Caco-2 (cell line): ENCODE results near the gene ZNF836. TPM values are rescaled to one million over a fixed set of nuclear protein-coding genes. Genes with fewer than 3 reads are reported as not detected.

ENCODE experiments used
- BruUV-seq: library from RNA; stranded (reverse); fragments of 400-500 nt; replicated peaks from 2 replicates; lab custom pipeline; 2021; lab: Mats Ljungman, UMichigan
- CTCF ChIA-PET: fragments of 300-600 bp; sonication (Branson Sonifier 250); formaldehyde crosslinking; loops from one replicate; lab custom pipeline; 2022; ENCODE audit warnings: antibody characterized with exemption; lab: Charles Lee
- POLR2A ChIA-PET: fragments of 300-600 bp; sonication (Branson Sonifier 250); formaldehyde crosslinking; loops from one replicate; lab custom pipeline; 2022; ENCODE audit warnings: antibody characterized with exemption; lab: Charles Lee
- DNase-seq, 2 experiments: peaks; one replicate each; pipeline versions ENCODE4 v3.0.0 to v3.0.0-alpha.2; 2020 to 2022
- H3K27me3 ChIP-seq: replicated peaks from 2 replicates; pipeline ENCODE4 v1.6.0; 2011; ENCODE audit warnings: low read length; ENCODE audit not compliant: control insufficient read depth, insufficient read depth
- H3K36me3 ChIP-seq: 2 replicates; pipeline ENCODE4 v1.5.1; 2011; ENCODE audit warnings: low read length; ENCODE audit not compliant: control insufficient read depth, insufficient read depth
- H3K4me1 ChIP-seq: fragments of 250-450 bp; sonication (Bioruptor Pico); 2 replicates; pipeline ENCODE4 v1.5.1; 2020; ENCODE audit warnings: mild to moderate bottlenecking
- H3K4me3 ChIP-seq: 2 replicates; pipeline ENCODE4 v1.5.1; 2011; ENCODE audit warnings: low read depth, mild to moderate bottlenecking, control low read depth, low read length
- H3K9me3 ChIP-seq: fragments of 250-450 bp; sonication (Bioruptor Pico); 2 replicates; pipeline ENCODE4 v1.5.1; 2020; ENCODE audit warnings: mild to moderate bottlenecking, moderate library complexity
- H3K27ac Mint-ChIP-seq: one replicate; pipeline ENCODE4 v1.8.0; 2022; ENCODE audit warnings: mixed read lengths; ENCODE audit not compliant: unreplicated experiment
- H3K27me3 Mint-ChIP-seq: one replicate; pipeline ENCODE4 v1.8.0; 2022; ENCODE audit warnings: mixed read lengths; ENCODE audit not compliant: insufficient read depth, unreplicated experiment
- H3K36me3 Mint-ChIP-seq: one replicate; pipeline ENCODE4 v1.8.0; 2022; ENCODE audit warnings: mild to moderate bottlenecking, mixed read lengths; ENCODE audit not compliant: insufficient read depth, unreplicated experiment
- H3K4me1 Mint-ChIP-seq: one replicate; pipeline ENCODE4 v1.8.0; 2022; ENCODE audit warnings: low read depth, mixed read lengths; ENCODE audit not compliant: unreplicated experiment
- H3K4me3 Mint-ChIP-seq: one replicate; pipeline ENCODE4 v1.8.0; 2022; ENCODE audit warnings: mild to moderate bottlenecking, moderate library complexity, mixed read lengths; ENCODE audit not compliant: unreplicated experiment
- H3K9me3 Mint-ChIP-seq: one replicate; pipeline ENCODE4 v1.8.0; 2022; ENCODE audit warnings: mixed read lengths; ENCODE audit not compliant: unreplicated experiment
- intact Hi-C: fragments of 100-400 bp; cut with micrococcal nuclease; formaldehyde crosslinking; loops from one replicate; pipeline ENCODE4 v1.10.0; 2022; ENCODE audit not compliant: unreplicated experiment
- total RNA-seq: library from RNA; stranded (reverse); gene quantifications from 2 replicates; pipeline ENCODE4 v1.2.3, GENCODE V29; 2022
- TF ChIP-seq, protein P1 (sequence below), 2 experiments: fragments of 200-600 bp in 1 of 2; IDR thresholded peaks; 1 replicate in 1 of 2; 2 replicates in 1 of 2; pipeline versions ENCODE4 v1.5.1 to v1.8.0; 2011 to 2022; ENCODE audit warnings: antibody characterized with exemption in 1 of 2, control low read depth in 1 of 2, inconsistent platforms in 1 of 2, low read depth in 1 of 2, low read length in 1 of 2, mild to moderate bottlenecking in 1 of 2, moderate library complexity in 1 of 2; ENCODE audit not compliant: insufficient read depth in 1 of 2, severe bottlenecking in 1 of 2, unreplicated experiment in 1 of 2

ZNF836 gene
- total RNA-seq, 1 experiment from 2014 or later, result 6.3 TPM

DNA sequence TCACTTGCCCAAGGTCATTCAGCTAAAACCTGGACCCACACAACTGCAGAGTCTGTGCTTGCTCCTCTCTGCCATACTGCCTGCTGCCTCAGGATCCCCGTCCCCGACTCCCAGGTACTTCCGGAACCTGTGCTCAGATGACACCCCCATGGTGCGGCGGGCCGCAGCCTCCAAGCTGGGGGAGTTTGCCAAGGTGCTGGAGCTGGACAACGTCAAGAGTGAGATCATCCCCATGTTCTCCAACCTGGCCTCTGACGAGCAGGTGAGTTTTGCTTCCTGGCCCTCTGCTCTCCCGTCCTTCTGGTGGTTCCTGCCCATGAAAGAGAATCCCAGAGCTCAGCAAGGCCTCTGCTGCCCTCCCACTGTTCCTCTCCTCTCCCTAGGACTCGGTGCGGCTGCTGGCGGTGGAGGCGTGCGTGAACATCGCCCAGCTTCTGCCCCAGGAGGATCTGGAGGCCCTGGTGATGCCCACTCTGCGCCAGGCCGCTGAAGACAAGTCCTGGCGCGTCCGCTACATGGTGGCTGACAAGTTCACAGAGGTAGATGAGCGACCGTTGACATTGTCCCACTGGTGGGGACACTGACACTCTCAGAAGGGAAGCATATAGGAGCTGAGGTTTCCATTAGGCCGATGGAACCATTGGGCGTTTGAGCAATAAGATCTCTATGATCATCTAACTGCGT is 41.3 kb upstream of the ZNF836 start:
- POLR2A ChIA-PET, result no interaction called here
- Mint-ChIP-seq H3K9me3 (no peaks in the 10 kb centered on the region), H3K27ac (peak overlapping the region; percentile 36), H3K4me3 (no peak overlapping the region), H3K36me3 (peaks cover 96% of the 10 kb centered on the region), H3K4me1 (peaks cover 14% of the 10 kb centered on the region), H3K27me3 (no peaks in the 10 kb centered on the region)
- H3K4me3 ChIP-seq, result no peak overlapping the region
- intact Hi-C loops, result no loop called here
- CTCF ChIA-PET, result no interaction called here
- TF ChIP-seq, protein P1, sequence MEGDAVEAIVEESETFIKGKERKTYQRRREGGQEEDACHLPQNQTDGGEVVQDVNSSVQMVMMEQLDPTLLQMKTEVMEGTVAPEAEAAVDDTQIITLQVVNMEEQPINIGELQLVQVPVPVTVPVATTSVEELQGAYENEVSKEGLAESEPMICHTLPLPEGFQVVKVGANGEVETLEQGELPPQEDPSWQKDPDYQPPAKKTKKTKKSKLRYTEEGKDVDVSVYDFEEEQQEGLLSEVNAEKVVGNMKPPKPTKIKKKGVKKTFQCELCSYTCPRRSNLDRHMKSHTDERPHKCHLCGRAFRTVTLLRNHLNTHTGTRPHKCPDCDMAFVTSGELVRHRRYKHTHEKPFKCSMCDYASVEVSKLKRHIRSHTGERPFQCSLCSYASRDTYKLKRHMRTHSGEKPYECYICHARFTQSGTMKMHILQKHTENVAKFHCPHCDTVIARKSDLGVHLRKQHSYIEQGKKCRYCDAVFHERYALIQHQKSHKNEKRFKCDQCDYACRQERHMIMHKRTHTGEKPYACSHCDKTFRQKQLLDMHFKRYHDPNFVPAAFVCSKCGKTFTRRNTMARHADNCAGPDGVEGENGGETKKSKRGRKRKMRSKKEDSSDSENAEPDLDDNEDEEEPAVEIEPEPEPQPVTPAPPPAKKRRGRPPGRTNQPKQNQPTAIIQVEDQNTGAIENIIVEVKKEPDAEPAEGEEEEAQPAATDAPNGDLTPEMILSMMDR (IDR thresholded peaks at IDR 0.05; ENCODE audit: insufficient read depth in 1 of 2, low read depth in 1 of 2, low read length in 1 of 2, severe bottlenecking in 1 of 2, unreplicated experiment in 1 of 2), result no peak
- H3K27me3 ChIP-seq, result no peaks in the 10 kb centered on the region
- peaks cover 9% of the 10 kb centered on the region for H3K4me1 ChIP-seq
- BruUV-seq, result no TSS peak
- peaks cover 13% of the 10 kb centered on the region for H3K36me3 ChIP-seq
- DNase-seq, result no peak
- no peaks in the 10 kb centered on the region for H3K9me3 ChIP-seq

- Histone ChIP-seq H3K4me1 (peaks cover 9% of the 10 kb centered on the region), H3K4me3 (no peak overlapping the region), H3K36me3 (peaks cover 13% of the 10 kb centered on the region), H3K27me3 (no peaks in the 10 kb centered on the region), H3K9me3 (no peaks in the 10 kb centered on the region)
- no TSS peak for BruUV-seq
- DNase-seq, result no peak
- ChIA-PET CTCF (no interaction called here), POLR2A (no interaction called here)
- intact Hi-C loops, result no loop called here
- Mint-ChIP-seq H3K27me3 (no peaks in the 10 kb centered on the region), H3K27ac (peak overlapping the region; percentile 36), H3K4me3 (no peak overlapping the region), H3K4me1 (peaks cover 14% of the 10 kb centered on the region), H3K36me3 (peaks cover 96% of the 10 kb centered on the region), H3K9me3 (no peaks in the 10 kb centered on the region)
- TF ChIP-seq, protein P1 (IDR thresholded peaks at IDR 0.05; ENCODE audit: insufficient read depth in 1 of 2, low read depth in 1 of 2, low read length in 1 of 2, severe bottlenecking in 1 of 2, unreplicated experiment in 1 of 2), result no peak
Observed at GRCh38 chr19:52211926-52212571, 40.6 kb upstream of the ZNF836 start.

DNA sequence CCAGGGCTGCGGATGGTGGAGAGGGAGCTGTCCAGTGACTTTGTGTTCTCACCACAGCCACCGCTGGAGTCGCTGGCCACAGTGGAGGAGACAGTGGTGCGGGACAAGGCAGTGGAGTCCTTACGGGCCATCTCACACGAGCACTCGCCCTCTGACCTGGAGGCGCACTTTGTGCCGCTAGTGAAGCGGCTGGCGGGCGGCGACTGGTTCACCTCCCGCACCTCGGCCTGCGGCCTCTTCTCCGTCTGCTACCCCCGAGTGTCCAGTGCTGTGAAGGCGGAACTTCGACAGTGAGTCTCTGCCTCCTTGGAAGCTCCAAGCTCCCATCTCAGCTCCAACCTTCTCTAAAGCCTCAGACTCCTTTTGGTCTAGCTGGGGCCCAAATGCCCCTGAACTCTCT is 39.8 kb upstream of the ZNF836 start:
- no peak overlapping the region for H3K27ac Mint-ChIP-seq
- no TSS peak for BruUV-seq
- Histone ChIP-seq H3K36me3 (peaks cover 12% of the 10 kb centered on the region), H3K9me3 (no peaks in the 10 kb centered on the region), H3K4me1 (peaks cover 9% of the 10 kb centered on the region), H3K27me3 (no peaks in the 10 kb centered on the region), H3K4me3 (no peak overlapping the region)
- H3K36me3 Mint-ChIP-seq, result peaks cover 96% of the 10 kb centered on the region
- H3K4me3 Mint-ChIP-seq, result no peak overlapping the region
- H3K9me3 Mint-ChIP-seq, result no peaks in the 10 kb centered on the region
- CTCF ChIA-PET, result no interaction called here
- peaks cover 14% of the 10 kb centered on the region for H3K4me1 Mint-ChIP-seq
- H3K27me3 Mint-ChIP-seq, result no peaks in the 10 kb centered on the region
- intact Hi-C loops, result no loop called here
- POLR2A ChIA-PET, result no interaction called here
- TF ChIP-seq, protein P1 (IDR thresholded peaks at IDR 0.05; ENCODE audit: insufficient read depth in 1 of 2, low read depth in 1 of 2, low read length in 1 of 2, severe bottlenecking in 1 of 2, unreplicated experiment in 1 of 2), result no peak
- DNase-seq, result no peak
